Gastroesophageal sphincter (tissue), 4 donors: ENCODE data around the gene PTK7. TPM values are rescaled to one million over a fixed set of nuclear protein-coding genes. Genes with fewer than 3 reads are reported as not detected.

Experiments
- ATAC-seq: fragments of 150-250 bp; one replicate; pipeline ENCODE4 v1.9.1; 2016; ENCODE audit warnings: mild to moderate bottlenecking, moderate library complexity
- H3K27ac ChIP-seq, 4 donors: fragments of 200-600 bp; sonication (generic) in 3 of 4; 1 replicate in 3 of 4; 2 replicates in 1 of 4; pipeline ENCODE4 v1.5.1; 2016 to 2019
- H3K27me3 ChIP-seq: fragments of 200-600 bp; sonication (generic); one replicate; pipeline ENCODE4 v1.5.1; 2019
- H3K36me3 ChIP-seq, 2 donors: fragments of 200-600 bp; sonication (generic); one replicate each; pipeline ENCODE4 v1.5.1; 2019; ENCODE audit warnings: control low read depth in 1 of 2
- H3K4me1 ChIP-seq, 3 donors: fragments of 200-600 bp; sonication (generic); 1 replicate in 2 of 3; 2 replicates in 1 of 3; pipeline ENCODE4 v1.5.1; 2016 to 2019; ENCODE audit warnings: control low read depth in 2 of 3
- H3K4me3 ChIP-seq, 2 donors: fragments of 200-600 bp; sonication (generic); one replicate each; pipeline ENCODE4 v1.5.1; 2019; ENCODE audit warnings: mild to moderate bottlenecking in 1 of 2, moderate library complexity in 1 of 2
- H3K9me3 ChIP-seq, 3 donors: fragments of 200-600 bp; sonication (generic); one replicate each; pipeline ENCODE4 v1.5.1; 2017 to 2019; ENCODE audit warnings: control low read depth in 2 of 3
- CTCF ChIP-seq, 4 experiments: fragments of 200-600 bp in 2 of 4; fragments of 450-650 bp in 2 of 4; sonication (generic) in 1 of 4; IDR thresholded peaks; one replicate each; pipeline ENCODE4 v1.5.1; 2017 to 2019; ENCODE audit warnings: antibody characterized with exemption in 4 of 4, mild to moderate bottlenecking in 2 of 4, moderate library complexity in 2 of 4
- EP300 ChIP-seq: sonication (generic); formaldehyde crosslinking; IDR thresholded peaks from one replicate; pipeline ENCODE4 v1.6.1; 2017; ENCODE audit warnings: antibody characterized with exemption, mild to moderate bottlenecking
- POLR2A ChIP-seq, 2 donors: fragments of 450-650 bp; IDR thresholded peaks; one replicate each; pipeline ENCODE4 v1.6.1; 2017; ENCODE audit warnings: antibody characterized with exemption in 2 of 2, mild to moderate bottlenecking in 2 of 2, moderate library complexity in 1 of 2
- POLR2AphosphoS5 ChIP-seq: sonication (generic); formaldehyde crosslinking; IDR thresholded peaks from one replicate; pipeline ENCODE4 v1.6.1; 2017; ENCODE audit warnings: antibody characterized with exemption
- WGBS, 2 donors: methylation state at CpG; one replicate each; pipeline ENCODE4 v1.1.5; 2018; ENCODE audit warnings: low coverage in 1 of 2; 5-methylcytosine and 5-hydroxymethylcytosine counted together
- total RNA-seq, 4 donors: library from RNA; depleted of rRNA; stranded (reverse); fragments of >200 nt; gene quantifications; one replicate each; pipeline ENCODE4 v1.1.0, GENCODE V29; 2016

Gene PTK7
- total RNA-seq, 4 donors from 2014 or later = 2.0 to 11.6 (median 7.7) TPM

- Histone ChIP-seq H3K4me3 (no peak overlapping the region), H3K4me1 (no peaks in the 10 kb centered on the region), H3K27ac (no peak overlapping the region), H3K36me3 (peaks cover 0 to 83% of the 10 kb centered on the region in 2 donors), H3K27me3 (no peaks in the 10 kb centered on the region), H3K9me3 (no peaks in the 10 kb centered on the region)
- no peak for ATAC-seq
- no peak for TF ChIP-seq POLR2AphosphoS5
- WGBS, 2 donors = 85 to 87% methylated on average over 4 to 6 of the region's 6 CpGs
Observed at GRCh38 chr6:43189776-43190304, 113.7 kb downstream of the PTK7 start.

GRCh38 chr6:43192911-43193310 lies 116.8 kb downstream of the PTK7 start:
- Histone ChIP-seq H3K4me3 (no peak overlapping the region), H3K36me3 (peaks cover 0 to 86% of the 10 kb centered on the region in 2 donors), H3K4me1 (no peaks in the 10 kb centered on the region), H3K27ac (no peak overlapping the region), H3K9me3 (no peaks in the 10 kb centered on the region), H3K27me3 (no peaks in the 10 kb centered on the region)
- 90 to 92% methylated on average over 4 to 9 of the region's 9 CpGs for WGBS, 2 donors
- no peak for TF ChIP-seq CTCF (IDR thresholded peaks at IDR 0.05)
- TF ChIP-seq POLR2A (IDR thresholded peaks at IDR 0.05) = no peak
- TF ChIP-seq EP300 = no peak
- no peak for TF ChIP-seq POLR2AphosphoS5
- ATAC-seq = no peak

GRCh38 chr6:43193929-43194328 lies 117.8 kb downstream of the PTK7 start:
- 91 to 94% methylated on average over 2 of the region's 5 CpGs for WGBS, 2 donors
- peaks cover 0 to 86% of the 10 kb centered on the region in 2 donors for H3K36me3 ChIP-seq
- no peaks in the 10 kb centered on the region for H3K4me1 ChIP-seq
- TF ChIP-seq POLR2A (IDR thresholded peaks at IDR 0.05) = no peak
- TF ChIP-seq POLR2AphosphoS5 = no peak
- no peaks in the 10 kb centered on the region for H3K9me3 ChIP-seq
- no peak for ATAC-seq
- no peaks in the 10 kb centered on the region for H3K27me3 ChIP-seq
- H3K4me3 ChIP-seq = no peak overlapping the region
- H3K27ac ChIP-seq = no peak overlapping the region

GRCh38 chr6:43196337-43196736 lies 120.2 kb downstream of the PTK7 start:
- H3K36me3 ChIP-seq = peaks cover 0 to 94% of the 10 kb centered on the region in 2 donors
- H3K27me3 ChIP-seq = no peaks in the 10 kb centered on the region
- no peak for TF ChIP-seq POLR2AphosphoS5
- no peak for TF ChIP-seq POLR2A (IDR thresholded peaks at IDR 0.05)
- no peak for TF ChIP-seq EP300
- no peak for TF ChIP-seq CTCF (IDR thresholded peaks at IDR 0.05)
- no peak for ATAC-seq
- H3K4me1 ChIP-seq = no peaks in the 10 kb centered on the region
- H3K9me3 ChIP-seq = no peaks in the 10 kb centered on the region
- H3K27ac ChIP-seq = no peak overlapping the region
- H3K4me3 ChIP-seq = no peak overlapping the region
- WGBS, 2 donors = 88% methylated on average over 3 of the region's 5 CpGs; no CpG with 5 or more reads in 1 of the 2 donors

- H3K9me3 ChIP-seq = no peaks in the 10 kb centered on the region
- no peak for TF ChIP-seq POLR2AphosphoS5
- TF ChIP-seq CTCF (IDR thresholded peaks at IDR 0.05) = no peak
- TF ChIP-seq POLR2A (IDR thresholded peaks at IDR 0.05) = no peak
- TF ChIP-seq EP300 = no peak
- H3K36me3 ChIP-seq = peaks cover 0 to 91% of the 10 kb centered on the region in 2 donors
- no peak for ATAC-seq
- H3K4me3 ChIP-seq = no peak overlapping the region
- no peaks in the 10 kb centered on the region for H3K4me1 ChIP-seq
- no peaks in the 10 kb centered on the region for H3K27me3 ChIP-seq
- WGBS, 2 donors = 81% methylated on average over 4 of the region's 6 CpGs; no CpG with 5 or more reads in 1 of the 2 donors
- no peak overlapping the region for H3K27ac ChIP-seq
Observed at GRCh38 chr6:43199912-43200311, 123.8 kb downstream of the PTK7 start.

GRCh38 chr6:43200541-43200940 lies 124.4 kb downstream of the PTK7 start:
- no peak for TF ChIP-seq POLR2A (IDR thresholded peaks at IDR 0.05)
- TF ChIP-seq EP300 = no peak
- TF ChIP-seq CTCF (IDR thresholded peaks at IDR 0.05) = no peak
- no peak for TF ChIP-seq POLR2AphosphoS5
- Histone ChIP-seq H3K9me3 (no peaks in the 10 kb centered on the region), H3K4me3 (no peak overlapping the region), H3K36me3 (peaks cover 0 to 91% of the 10 kb centered on the region in 2 donors), H3K27ac (no peak overlapping the region), H3K4me1 (no peaks in the 10 kb centered on the region), H3K27me3 (no peaks in the 10 kb centered on the region)
- no peak for ATAC-seq
- WGBS, 2 donors = 95% methylated on average over 6 of the region's 6 CpGs; no CpG with 5 or more reads in 1 of the 2 donors
